Mammary epithelial cell (primary cell): Measurements from ENCODE around the gene RPE65.

Experiments used
- EZH2 ChIP-seq: IDR thresholded peaks from 2 replicates; pipeline ENCODE4 v1.6.1; 2012; ENCODE audit warnings: low read length, inconsistent platforms, borderline replicate concordance
- TF ChIP-seq, protein P1 (sequence below), 2 donors: IDR thresholded peaks in 1 of 2; conservative IDR thresholded peaks in 1 of 2; 2 replicates each; pipeline ENCODE4 v1.5.1; 2011 to 2012; ENCODE audit warnings: inconsistent platforms in 2 of 2, low read length in 2 of 2, mild to moderate bottlenecking in 2 of 2, control low read depth in 1 of 2, low read depth in 1 of 2; ENCODE audit not compliant: insufficient read depth in 1 of 2; ENCODE audit errors: extremely low read depth in 1 of 2

DNA sequence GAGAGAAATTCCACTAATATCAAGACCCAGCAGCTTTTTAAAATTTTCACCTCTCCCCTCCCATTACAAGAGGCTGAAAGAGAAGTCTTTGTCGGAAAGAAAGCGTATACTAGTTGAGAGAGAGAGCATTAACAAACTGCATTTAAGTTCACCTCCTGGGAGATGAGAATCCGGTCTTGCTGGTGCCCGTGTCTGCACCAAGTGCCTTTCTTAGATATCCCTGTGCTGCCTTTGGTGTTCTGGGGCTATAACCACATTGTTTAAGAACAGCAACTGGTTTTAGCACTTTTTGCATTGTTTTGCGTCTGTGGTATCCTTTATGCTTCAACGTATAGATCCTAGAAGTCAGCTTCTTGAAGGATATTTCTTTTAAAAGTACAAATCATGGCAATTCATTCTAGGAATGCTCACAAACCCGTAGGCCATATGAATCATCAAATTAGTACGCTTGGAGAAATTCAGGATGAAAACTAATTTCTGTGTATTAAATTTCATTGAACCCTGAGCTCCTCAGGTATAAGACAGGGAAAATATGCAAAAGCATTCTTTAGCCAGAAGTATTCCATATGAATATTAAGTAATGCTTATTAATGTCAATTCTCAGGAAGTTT, 3.4 kb upstream of the RPE65 start:
- TF ChIP-seq, protein P1, sequence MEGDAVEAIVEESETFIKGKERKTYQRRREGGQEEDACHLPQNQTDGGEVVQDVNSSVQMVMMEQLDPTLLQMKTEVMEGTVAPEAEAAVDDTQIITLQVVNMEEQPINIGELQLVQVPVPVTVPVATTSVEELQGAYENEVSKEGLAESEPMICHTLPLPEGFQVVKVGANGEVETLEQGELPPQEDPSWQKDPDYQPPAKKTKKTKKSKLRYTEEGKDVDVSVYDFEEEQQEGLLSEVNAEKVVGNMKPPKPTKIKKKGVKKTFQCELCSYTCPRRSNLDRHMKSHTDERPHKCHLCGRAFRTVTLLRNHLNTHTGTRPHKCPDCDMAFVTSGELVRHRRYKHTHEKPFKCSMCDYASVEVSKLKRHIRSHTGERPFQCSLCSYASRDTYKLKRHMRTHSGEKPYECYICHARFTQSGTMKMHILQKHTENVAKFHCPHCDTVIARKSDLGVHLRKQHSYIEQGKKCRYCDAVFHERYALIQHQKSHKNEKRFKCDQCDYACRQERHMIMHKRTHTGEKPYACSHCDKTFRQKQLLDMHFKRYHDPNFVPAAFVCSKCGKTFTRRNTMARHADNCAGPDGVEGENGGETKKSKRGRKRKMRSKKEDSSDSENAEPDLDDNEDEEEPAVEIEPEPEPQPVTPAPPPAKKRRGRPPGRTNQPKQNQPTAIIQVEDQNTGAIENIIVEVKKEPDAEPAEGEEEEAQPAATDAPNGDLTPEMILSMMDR (conservative IDR thresholded peaks at IDR 0.05 in 1 of 2, IDR thresholded peaks at IDR 0.05 in 1 of 2; ENCODE audit: extremely low read depth in 1 of 2, insufficient read depth in 1 of 2, low read depth in 1 of 2, low read length in 2 of 2), result no peak
- no peak for TF ChIP-seq EZH2
